Peyer's patch (tissue), 4 donors: ENCODE data around the gene ARHGAP5.

ENCODE experiments used
- POLR2A ChIP-seq, 2 donors: fragments of 450-650 bp; IDR thresholded peaks; one replicate each; pipeline ENCODE4 v1.5.1; 2017; ENCODE audit warnings: antibody characterized with exemption in 2 of 2, mild to moderate bottlenecking in 2 of 2, moderate library complexity in 2 of 2
- TF ChIP-seq, protein P1 (sequence below), 6 experiments: fragments of 450-650 bp in 4 of 6; fragments of 200-600 bp in 2 of 6; sonication (generic) in 1 of 6; IDR thresholded peaks; one replicate each; pipeline ENCODE4 v1.5.1; 2017 to 2019; ENCODE audit warnings: antibody characterized with exemption in 6 of 6, mild to moderate bottlenecking in 3 of 6, moderate library complexity in 1 of 6

DNA sequence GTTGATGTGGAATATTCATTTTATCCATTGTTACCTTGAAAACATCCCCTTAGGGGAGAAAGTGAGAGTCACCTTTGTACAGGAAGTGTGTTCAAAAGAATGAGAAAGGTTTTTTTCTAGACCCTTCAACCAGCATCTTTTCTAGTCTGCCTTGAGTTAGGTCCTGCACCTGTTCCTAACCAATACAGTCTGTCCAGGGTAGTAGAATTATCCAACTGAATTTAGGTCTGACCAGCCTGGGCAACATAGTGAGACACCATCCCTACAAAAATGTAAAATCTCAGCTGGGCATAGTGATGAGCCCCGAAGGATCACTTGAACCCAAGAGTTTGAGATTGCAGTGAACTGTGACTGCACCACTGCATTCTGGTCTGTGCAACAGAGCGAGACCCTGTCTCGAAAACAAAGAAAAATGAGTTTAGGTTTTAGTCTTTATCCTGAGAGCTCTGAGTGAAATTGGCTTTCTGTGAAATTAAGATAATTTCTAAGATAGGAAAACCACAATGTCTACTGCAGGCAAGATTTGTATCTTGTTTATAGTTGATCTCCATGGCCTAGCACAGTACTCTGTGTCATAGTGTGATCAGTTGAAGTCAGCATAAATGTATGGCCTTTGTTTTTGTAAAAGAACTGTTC is 25.2 kb downstream of the ARHGAP5 start:
- no peak for TF ChIP-seq POLR2A (IDR thresholded peaks at IDR 0.05)
- TF ChIP-seq, protein P1, sequence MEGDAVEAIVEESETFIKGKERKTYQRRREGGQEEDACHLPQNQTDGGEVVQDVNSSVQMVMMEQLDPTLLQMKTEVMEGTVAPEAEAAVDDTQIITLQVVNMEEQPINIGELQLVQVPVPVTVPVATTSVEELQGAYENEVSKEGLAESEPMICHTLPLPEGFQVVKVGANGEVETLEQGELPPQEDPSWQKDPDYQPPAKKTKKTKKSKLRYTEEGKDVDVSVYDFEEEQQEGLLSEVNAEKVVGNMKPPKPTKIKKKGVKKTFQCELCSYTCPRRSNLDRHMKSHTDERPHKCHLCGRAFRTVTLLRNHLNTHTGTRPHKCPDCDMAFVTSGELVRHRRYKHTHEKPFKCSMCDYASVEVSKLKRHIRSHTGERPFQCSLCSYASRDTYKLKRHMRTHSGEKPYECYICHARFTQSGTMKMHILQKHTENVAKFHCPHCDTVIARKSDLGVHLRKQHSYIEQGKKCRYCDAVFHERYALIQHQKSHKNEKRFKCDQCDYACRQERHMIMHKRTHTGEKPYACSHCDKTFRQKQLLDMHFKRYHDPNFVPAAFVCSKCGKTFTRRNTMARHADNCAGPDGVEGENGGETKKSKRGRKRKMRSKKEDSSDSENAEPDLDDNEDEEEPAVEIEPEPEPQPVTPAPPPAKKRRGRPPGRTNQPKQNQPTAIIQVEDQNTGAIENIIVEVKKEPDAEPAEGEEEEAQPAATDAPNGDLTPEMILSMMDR (IDR thresholded peaks at IDR 0.05): no peak
